Measurements from ENCODE around the gene GALK1. TPM values are rescaled to one million over a fixed set of nuclear protein-coding genes. Genes with fewer than 3 reads are reported as not detected.

Gene GALK1
- total and polyA plus RNA-seq, 9 of the 15 experiments (the other 6 are each of a cell fraction or from before 2014, with no cell fraction given): 0.45 to 51.6 (median 17.4) TPM

DNA sequence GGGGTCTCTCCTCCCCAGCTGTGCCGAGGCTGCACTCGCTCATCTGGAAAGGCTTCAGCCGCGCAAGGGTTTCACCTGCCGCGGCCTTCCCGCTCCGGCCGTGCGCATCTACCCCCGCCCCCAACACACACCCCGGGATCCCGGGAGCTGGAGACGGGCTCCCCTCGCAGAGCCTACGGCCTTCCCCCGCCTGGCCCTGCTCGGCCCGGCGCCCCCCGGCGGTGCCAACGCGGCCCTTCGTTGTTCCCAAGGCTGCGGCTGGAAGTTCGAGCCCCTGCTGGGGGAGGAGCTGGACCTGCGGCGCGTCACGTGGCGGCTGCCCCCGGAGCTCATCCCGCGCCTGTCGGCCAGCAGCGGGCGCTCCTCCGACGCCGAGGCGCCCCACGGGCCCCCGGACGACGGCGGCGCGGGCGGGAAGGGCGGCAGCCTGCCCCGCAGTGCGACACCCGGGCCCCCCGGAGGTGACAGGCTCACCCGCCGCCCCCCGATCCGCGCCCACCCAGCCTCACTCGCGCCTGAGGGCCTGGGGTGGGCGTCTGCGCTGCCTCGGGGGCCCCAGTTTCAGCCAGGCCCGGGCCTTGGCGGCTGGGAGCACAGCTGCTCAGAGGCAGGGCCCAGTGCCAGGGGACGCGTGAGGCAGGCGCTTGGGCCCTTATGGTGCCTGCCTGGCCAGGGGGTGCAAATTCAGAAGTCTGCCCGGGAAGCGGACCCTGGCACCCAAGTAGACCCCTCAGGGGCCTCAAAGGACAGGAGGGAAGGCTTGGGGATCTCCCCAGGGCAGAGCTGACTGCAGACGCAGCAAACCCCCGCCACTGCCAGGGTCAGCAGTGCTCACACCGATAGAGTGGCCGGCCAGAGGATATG is 11.2 kb downstream of the GALK1 start (continued):
- TF ChIP-seq RBBP5 (IDR thresholded peaks at IDR 0.05; ENCODE audit: borderline replicate concordance, insufficient read depth, low read length, poor library complexity, severe bottlenecking) (peak; percentile 25), SIX5 (IDR thresholded peaks at IDR 0.05; ENCODE audit: borderline replicate concordance in 1 of 2, insufficient read depth in 1 of 2, low read depth in 1 of 2, low read length in 2 of 2) (no peak), FOXJ2 (tag; IDR thresholded peaks at IDR 0.05) (no peak), ZNF3 (CRISPR knock-in tag; IDR thresholded peaks at IDR 0.05) (no peak), DNMT1 (IDR thresholded peaks at IDR 0.05) (no peak), DIDO1 (tag; IDR thresholded peaks at IDR 0.05; ENCODE audit: low read depth) (no peak), TAF9B (IDR thresholded peaks at IDR 0.05; ENCODE audit: partially characterized antibody) (no peak), TEAD1 (CRISPR knock-in tag; IDR thresholded peaks at IDR 0.05) (peak in 1 of 2 experiments; percentile 78; a peak in 2 of 4 replicates), SRSF3 (IDR thresholded peaks at IDR 0.05; ENCODE audit: insufficient read depth, low read length) (no peak), KDM2B (CRISPR knock-in tag; IDR thresholded peaks at IDR 0.05) (no peak), ZNF174 (CRISPR knock-in tag; IDR thresholded peaks at IDR 0.05) (no peak), ADNP (tag; IDR thresholded peaks at IDR 0.05) (peak; percentile 65; the same call in 1 of the 2 replicates), SIN3B (IDR thresholded peaks at IDR 0.05; ENCODE audit: low read depth) (peak; percentile 47; the same call in 1 of the 2 replicates), ZFP36 (IDR thresholded peaks at IDR 0.05; ENCODE audit: low read depth, low read length, partially characterized antibody) (no peak), ELF4 (CRISPR knock-in tag; IDR thresholded peaks at IDR 0.05) (no peak), ZNF12 (CRISPR knock-in tag; IDR thresholded peaks at IDR 0.05) (no peak), HEY1 (CRISPR knock-in tag; IDR thresholded peaks at IDR 0.05; ENCODE audit: borderline replicate concordance) (no peak)
- TF ChIP-seq, protein P1, sequence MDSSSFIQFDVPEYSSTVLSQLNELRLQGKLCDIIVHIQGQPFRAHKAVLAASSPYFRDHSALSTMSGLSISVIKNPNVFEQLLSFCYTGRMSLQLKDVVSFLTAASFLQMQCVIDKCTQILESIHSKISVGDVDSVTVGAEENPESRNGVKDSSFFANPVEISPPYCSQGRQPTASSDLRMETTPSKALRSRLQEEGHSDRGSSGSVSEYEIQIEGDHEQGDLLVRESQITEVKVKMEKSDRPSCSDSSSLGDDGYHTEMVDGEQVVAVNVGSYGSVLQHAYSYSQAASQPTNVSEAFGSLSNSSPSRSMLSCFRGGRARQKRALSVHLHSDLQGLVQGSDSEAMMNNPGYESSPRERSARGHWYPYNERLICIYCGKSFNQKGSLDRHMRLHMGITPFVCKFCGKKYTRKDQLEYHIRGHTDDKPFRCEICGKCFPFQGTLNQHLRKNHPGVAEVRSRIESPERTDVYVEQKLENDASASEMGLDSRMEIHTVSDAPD (CRISPR knock-in tag; IDR thresholded peaks at IDR 0.05): no peak
- TF ChIP-seq, protein P2, sequence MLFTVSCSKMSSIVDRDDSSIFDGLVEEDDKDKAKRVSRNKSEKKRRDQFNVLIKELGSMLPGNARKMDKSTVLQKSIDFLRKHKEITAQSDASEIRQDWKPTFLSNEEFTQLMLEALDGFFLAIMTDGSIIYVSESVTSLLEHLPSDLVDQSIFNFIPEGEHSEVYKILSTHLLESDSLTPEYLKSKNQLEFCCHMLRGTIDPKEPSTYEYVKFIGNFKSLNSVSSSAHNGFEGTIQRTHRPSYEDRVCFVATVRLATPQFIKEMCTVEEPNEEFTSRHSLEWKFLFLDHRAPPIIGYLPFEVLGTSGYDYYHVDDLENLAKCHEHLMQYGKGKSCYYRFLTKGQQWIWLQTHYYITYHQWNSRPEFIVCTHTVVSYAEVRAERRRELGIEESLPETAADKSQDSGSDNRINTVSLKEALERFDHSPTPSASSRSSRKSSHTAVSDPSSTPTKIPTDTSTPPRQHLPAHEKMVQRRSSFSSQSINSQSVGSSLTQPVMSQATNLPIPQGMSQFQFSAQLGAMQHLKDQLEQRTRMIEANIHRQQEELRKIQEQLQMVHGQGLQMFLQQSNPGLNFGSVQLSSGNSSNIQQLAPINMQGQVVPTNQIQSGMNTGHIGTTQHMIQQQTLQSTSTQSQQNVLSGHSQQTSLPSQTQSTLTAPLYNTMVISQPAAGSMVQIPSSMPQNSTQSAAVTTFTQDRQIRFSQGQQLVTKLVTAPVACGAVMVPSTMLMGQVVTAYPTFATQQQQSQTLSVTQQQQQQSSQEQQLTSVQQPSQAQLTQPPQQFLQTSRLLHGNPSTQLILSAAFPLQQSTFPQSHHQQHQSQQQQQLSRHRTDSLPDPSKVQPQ (CRISPR knock-in tag; IDR thresholded peaks at IDR 0.05; ENCODE audit: borderline replicate concordance): no peak
- TF ChIP-seq, protein P3, sequence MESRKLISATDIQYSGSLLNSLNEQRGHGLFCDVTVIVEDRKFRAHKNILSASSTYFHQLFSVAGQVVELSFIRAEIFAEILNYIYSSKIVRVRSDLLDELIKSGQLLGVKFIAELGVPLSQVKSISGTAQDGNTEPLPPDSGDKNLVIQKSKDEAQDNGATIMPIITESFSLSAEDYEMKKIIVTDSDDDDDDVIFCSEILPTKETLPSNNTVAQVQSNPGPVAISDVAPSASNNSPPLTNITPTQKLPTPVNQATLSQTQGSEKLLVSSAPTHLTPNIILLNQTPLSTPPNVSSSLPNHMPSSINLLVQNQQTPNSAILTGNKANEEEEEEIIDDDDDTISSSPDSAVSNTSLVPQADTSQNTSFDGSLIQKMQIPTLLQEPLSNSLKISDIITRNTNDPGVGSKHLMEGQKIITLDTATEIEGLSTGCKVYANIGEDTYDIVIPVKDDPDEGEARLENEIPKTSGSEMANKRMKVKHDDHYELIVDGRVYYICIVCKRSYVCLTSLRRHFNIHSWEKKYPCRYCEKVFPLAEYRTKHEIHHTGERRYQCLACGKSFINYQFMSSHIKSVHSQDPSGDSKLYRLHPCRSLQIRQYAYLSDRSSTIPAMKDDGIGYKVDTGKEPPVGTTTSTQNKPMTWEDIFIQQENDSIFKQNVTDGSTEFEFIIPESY (CRISPR knock-in tag; IDR thresholded peaks at IDR 0.05): peak; percentile 83
- TF ChIP-seq, protein P4, sequence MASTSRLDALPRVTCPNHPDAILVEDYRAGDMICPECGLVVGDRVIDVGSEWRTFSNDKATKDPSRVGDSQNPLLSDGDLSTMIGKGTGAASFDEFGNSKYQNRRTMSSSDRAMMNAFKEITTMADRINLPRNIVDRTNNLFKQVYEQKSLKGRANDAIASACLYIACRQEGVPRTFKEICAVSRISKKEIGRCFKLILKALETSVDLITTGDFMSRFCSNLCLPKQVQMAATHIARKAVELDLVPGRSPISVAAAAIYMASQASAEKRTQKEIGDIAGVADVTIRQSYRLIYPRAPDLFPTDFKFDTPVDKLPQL (IDR thresholded peaks at IDR 0.05; ENCODE audit: extremely low read depth, insufficient read length): no peak

Measured in K562 (cell line).